Raji (cell line): ENCODE measurements around the gene C22orf31.

Source experiments
- POLR2A ChIP-seq: IDR thresholded peaks from 2 replicates; pipeline ENCODE4 v1.6.1; 2011; ENCODE audit warnings: low read depth, low read length, control low read depth; ENCODE audit not compliant: insufficient read depth

Gene C22orf31

DNA sequence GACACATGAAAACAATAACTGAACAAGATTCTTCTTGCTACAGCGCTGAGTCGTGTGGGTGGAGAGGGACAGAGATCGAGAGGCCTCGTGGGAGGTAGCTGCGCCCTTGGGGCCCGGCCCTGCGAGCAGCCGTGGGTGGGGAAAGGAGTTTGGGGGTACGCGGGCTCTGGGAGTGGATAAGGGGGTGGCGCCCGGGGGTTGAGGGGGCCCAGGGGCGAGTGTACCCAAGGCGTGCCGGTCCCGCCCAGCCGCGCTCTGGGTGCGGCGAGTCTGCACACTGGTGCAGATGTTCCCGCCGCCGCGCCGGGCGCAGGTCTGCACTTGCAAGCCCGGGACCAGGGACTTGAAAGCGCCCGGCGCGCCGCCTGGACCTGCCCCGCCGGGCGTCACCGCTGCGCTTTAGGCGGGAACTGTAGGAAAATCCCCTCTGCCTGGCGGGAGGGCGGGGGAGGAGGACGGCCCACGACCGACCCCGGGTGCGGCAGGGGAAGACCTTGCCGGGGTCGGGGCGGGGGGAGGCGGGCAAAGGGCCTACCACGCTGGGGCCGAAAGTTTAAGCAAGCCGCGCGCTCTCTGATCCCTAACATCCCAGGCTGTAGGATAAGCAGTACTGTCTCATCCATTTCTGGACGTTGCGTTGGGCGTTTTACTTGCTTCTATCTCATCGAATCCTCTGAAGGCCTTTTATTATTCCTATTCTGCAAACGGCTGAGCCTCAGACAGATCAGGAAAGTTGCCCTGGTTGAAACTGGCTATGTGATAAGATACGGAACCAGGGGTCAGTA, 9.8 kb upstream of the C22orf31 start:
- TF ChIP-seq POLR2A: no peak

DNA sequence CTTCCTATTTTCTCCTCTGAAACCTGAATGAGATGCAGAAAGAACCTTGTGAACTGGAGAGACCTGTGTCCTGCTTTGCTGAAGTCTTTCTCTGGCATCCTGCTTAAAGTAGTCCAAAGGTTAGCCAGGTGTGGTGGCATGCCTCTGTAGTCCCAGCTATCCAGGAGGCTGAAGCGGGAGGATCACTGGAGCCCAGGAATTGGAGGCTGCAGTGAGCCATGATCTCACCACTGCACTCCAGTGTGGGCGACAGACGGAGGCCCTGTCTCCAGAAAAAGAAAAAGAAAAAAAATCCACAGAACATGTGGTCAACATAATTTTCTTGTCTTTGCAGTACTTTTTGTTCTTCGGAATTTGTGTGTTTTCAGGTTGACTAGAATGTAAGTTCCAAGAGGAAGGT, 8.9 kb upstream of the C22orf31 start:
- TF ChIP-seq POLR2A: no peak

DNA sequence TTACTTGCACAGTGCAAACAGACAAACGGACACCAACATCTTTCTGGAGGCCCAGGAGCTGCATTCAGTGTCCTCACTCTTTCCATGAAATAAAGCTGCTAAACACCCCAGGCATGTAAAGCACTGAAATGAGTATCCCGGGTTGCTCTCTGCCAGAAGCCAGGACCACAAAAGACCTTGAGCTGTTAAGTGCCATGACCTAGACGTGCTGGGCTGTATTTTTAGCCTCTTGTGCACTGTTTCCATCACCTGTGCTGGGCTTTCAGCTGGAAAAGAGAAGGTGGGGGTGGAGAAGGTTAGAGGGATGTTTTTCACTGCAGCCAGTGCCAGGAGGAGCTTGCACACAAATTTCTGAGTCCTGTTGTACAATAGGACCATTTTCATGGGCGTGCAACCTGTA, 7.8 kb upstream of the C22orf31 start:
- no peak for TF ChIP-seq POLR2A

DNA sequence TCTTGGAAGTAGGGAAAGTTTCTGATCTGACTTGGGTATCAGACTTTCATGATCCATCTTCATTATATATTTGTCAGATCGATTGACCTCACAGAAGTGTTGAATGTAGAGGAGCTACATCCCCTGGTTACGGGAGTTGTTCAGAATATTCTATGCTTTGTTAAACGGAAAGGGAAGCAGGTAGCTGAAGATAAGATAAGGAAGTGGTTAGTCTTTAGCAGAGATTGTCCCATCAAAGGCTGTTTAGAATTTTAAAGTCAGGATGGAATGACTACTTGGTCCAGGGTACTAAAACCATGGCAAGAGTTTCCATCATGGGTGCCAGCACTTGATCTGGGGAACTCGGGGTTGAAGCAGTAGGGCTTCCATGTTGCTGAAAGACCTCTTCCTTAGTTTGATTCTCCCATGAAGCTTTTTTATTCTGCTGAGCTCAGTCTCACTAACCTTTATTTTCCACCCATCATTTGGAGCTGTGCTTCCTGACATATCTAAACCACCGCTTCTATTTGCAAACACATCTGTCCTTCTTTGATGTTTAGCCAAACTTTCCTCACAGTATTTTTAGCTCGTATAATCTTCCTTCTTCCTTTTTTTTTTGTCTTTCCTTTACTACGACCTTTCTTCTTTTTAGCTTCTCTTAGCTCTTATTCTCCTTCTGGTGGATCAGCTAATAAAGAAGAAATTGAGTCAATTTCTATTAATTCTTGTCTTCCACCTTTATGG, 4.0 kb upstream of the C22orf31 start:
- no peak for TF ChIP-seq POLR2A

DNA sequence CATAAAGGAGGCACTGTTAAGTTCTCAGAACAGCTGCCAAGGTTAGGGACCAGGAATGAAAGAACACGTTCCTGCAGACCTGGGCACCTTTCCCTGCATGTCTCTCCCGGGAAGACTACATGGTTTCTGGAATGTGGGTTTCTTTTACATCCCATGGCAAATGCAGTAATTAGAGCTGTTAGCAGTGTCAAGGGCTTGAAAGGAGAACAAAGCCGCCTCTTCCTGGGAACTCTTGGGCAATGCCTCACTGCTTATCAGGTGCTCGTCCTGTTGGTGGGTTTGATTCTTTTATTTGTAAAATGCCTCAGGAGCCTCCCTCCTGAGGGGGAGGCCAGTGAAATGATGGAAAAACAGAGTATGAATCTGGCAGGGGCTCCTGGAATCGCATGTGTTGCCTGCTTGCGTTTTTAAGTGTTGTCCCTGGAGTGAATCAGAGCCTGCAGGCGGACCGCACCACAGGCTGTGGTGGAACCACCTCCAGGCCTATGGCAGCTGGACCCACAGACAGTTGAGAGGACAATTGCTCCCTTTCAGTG, 723 bp upstream of the C22orf31 start:
- no peak for TF ChIP-seq POLR2A

DNA sequence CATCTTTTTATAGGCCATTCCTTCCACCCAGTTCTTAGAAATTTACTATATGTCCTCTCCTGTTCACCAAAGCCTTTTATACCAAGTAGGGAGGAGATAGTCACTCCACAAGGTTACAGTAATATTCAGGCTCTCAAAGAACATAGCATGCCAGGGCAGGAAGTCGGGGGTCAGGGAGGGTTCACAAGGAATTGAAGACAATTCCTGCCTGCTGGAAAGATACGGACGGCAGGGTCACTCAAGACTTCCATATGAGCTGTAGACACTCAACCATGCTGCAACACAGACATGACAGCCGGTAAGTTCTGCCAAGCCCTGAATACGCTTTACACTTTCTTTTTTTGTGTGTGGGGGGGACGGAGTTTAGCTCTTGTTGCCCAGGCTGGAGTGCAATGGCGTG, 700 bp downstream of the C22orf31 start:
- TF ChIP-seq POLR2A: no peak

DNA sequence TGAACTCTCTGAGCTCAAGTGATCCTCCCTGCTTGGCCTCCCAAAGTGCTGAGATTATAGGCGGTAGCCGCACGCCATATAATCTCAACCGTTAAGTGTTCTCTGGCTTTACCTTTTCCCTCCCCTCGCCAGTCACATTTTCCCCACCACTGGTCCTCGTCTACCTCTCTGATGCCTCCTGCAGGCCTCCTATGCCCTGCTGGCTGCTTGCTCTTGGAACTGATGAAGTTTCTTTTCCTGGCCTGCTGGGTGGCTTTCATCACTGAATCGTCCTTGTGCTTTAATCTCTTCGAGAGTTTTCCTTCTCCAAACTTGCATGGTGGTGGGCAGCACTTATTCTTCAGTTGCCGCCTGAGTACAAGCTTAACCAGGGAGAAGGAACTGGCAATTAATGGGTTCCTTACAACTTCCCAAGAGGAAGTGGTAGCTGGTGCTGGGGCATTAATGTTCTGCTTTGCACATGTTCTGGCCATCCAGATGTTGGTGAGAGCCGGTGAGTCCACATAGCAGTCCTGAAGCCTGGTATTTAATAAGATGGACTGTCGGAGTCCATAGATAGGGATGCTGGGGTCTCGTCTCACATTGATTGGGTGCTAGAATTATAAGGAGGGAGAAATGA, 1.3 kb downstream of the C22orf31 start:
- no peak for TF ChIP-seq POLR2A

DNA sequence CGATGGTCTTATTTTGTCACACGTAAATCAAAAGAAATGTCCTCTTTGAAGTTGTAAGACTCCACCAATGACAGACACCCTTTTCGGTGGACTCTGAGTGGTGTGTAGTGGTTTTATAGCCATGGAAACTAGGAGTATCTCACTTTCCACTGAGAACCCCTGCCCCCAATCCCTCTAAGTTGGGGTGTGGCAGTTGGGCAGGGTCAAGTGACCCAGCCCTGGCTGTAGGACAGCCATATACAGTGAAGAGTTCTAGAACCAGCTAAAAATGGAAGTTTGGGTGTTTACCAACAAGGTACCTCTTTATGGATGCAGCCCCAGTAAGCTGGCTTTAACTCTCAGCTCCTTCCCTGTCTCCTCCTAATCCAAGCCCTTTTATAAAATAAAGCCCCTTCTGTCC, 5.2 kb downstream of the C22orf31 start:
- TF ChIP-seq POLR2A: no peak

DNA sequence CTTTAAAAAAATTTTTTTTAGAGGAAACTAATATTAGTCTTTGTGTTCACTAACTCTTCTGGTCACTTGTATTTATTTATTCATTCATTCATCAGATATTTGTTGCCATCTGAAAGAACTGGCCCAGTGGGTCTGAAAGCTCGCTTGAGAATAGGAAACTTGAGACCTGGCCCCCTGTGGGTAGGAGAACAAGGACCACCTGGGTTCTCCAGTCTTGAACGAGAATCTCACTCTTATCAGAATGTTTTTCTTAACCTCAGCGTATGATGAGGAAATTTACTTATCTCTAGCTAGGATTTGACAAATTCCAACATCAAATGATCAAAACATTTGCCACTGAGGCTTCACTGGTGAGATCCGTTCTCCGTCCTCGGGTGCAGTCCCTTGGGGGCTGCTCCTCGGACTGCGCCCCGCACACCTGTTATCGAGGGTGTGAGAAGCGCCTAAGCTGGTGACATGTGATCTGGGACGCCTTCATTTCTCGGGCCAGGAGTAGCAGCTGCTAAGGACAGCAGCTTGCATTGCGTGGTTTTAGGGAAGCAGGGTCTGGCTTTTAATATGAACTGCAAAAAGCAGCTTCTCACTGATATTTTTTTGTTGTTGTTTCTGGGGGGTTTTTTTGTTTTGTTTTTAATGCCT, 6.3 kb downstream of the C22orf31 start:
- no peak for TF ChIP-seq POLR2A

DNA sequence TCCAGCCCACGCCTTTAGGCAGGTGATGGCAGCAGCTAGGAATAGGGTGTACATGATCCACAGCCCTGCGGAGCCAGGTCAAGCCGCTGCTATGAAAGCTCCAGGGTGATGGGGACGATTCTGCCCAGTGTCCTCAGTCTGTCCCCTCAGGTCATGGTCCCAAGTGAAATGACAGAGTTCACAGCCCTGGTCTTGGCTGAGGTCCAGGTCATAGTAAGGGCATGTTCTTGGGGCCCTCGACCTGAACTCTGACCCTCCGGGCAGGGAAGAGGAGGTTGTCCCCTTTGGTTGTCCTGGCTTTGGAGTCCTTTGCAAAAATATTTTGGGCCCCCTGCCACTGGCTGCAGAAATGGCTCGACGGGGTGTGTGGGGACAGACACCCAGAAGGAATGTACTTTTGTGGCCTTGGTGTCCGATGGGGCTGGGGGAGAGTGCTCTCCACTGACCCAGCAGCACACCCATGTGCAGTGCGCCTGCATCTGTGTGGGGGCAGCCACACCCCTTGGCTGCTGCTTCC, 7.3 kb downstream of the C22orf31 start:
- TF ChIP-seq POLR2A: no peak

DNA sequence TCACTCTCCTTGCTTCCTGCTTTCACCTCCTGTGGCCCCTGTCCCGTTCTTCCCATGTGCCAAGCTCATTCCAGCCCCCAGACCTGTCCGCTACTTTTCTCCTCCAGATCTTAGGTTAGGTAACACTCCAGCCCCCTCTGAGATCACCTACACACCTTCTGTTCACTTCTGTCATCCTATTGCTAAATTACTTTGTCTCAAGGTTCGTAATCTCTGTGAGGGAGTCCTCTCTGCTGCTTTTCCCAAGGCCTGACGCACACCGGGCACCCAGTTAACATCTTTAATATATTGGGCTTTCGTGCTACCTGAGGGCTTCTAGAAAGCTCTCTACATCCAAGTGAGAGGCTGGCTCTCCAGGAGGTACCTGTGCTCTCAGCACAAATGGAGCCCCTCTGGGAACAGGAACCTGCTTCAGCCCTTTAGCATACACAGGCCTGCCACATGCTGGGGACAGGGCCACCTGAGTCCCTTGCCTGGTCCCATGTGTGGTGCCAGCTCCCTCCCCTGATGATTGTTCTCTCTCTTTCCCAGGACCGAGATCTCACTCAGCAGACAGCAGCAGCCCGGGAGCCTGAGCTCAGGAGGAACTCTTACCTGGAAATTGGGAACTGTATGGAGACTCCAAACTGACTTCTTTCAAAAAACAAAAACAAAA, 8.5 kb downstream of the C22orf31 start:
- TF ChIP-seq POLR2A: no peak

DNA sequence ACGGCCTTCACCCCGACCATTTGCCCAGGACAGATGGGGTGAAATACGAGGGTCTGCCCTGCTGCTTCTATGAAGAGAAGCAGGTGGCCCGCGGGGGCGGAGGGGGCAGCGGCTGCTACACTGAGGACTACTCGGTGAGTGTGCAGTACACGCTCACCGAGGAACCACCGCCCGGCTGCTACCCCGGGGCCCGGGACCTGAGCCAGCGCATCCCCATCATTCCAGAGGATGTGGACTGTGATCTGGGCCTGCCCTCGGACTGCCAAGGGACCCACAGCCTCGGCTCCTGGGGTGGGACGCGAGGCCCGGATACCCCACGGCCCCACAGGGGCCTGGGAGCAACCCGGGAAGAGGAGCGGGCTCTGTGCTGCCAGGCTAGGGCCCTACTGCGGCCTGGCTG, 11.2 kb downstream of the C22orf31 start:
- no peak for TF ChIP-seq POLR2A

DNA sequence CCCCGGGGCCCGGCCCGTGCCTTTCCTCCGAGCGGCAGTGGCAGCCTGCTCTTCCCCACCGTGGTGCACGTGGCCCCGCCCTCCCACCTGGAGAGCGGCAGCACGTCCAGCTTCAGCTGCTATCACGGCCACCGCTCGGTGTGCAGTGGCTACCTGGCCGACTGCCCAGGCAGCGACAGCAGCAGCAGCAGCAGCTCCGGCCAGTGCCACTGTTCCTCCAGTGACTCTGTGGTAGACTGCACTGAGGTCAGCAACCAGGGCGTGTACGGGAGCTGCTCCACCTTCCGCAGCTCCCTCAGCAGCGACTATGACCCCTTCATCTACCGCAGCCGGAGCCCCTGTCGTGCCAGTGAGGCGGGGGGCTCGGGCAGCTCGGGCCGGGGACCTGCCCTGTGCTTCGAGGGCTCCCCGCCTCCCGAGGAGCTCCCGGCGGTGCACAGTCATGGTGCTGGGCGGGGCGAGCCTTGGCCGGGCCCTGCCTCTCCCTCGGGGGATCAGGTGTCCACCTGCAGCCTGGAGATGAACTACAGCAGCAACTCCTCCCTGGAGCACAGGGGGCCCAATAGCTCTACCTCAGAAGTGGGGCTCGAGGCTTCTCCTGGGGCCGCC, 11.9 kb downstream of the C22orf31 start:
- TF ChIP-seq POLR2A: no peak
